HG02973 (cell line): Measurements from ENCODE around the gene TRPV4.

Experiments
- ATAC-seq: cut with Tn5 transposase; IDR thresholded peaks from one replicate; pipeline ENCODE4 v1.9.1; 2021; ENCODE audit warnings: moderate library complexity; ENCODE audit not compliant: unreplicated experiment

TRPV4 gene

GRCh38 chr12:109741970-109742703 lies 91.1 kb downstream of the TRPV4 start:
- ATAC-seq = no peak

GRCh38 chr12:109741286-109741969 lies 91.8 kb downstream of the TRPV4 start:
- ATAC-seq = no peak

- no peak for ATAC-seq
Observed at GRCh38 chr12:109740694-109741245, 92.4 kb downstream of the TRPV4 start.

- ATAC-seq = no peak
Observed at GRCh38 chr12:109739747-109740693, 93.2 kb downstream of the TRPV4 start.

GRCh38 chr12:109738878-109739665 lies 94.1 kb downstream of the TRPV4 start:
- no peak for ATAC-seq

GRCh38 chr12:109738209-109738608 lies 95.0 kb downstream of the TRPV4 start:
- no peak for ATAC-seq

GRCh38 chr12:109737631-109738030 lies 95.6 kb downstream of the TRPV4 start:
- ATAC-seq = no peak

- no peak for ATAC-seq
Observed at GRCh38 chr12:109737126-109737525, 96.1 kb downstream of the TRPV4 start.

GRCh38 chr12:109736552-109737108 lies 96.6 kb downstream of the TRPV4 start:
- ATAC-seq = no peak

GRCh38 chr12:109735825-109736551 lies 97.2 kb downstream of the TRPV4 start:
- ATAC-seq = no peak

GRCh38 chr12:109735051-109735521 lies 98.1 kb downstream of the TRPV4 start:
- ATAC-seq = no peak

GRCh38 chr12:109734219-109735000 lies 98.8 kb downstream of the TRPV4 start:
- no peak for ATAC-seq
